ENCODE data around the gene CDCA7L. TPM values are rescaled to one million over a fixed set of nuclear protein-coding genes. Genes with fewer than 3 reads are reported as not detected.
A peak's percentile ranks its signal among the peaks of the same experiment; 100 is the strongest.

Gene CDCA7L
- total RNA-seq (10 to 100 TPM; 24.3 to 47.0 (median 41.0) TPM), polyA plus RNA-seq (10 to 100 TPM; 51.1 to 70.4 TPM), total RNA-seq (46.0 reads per million, percentile 69 among the genes with 10 or more reads in this experiment)

DNA sequence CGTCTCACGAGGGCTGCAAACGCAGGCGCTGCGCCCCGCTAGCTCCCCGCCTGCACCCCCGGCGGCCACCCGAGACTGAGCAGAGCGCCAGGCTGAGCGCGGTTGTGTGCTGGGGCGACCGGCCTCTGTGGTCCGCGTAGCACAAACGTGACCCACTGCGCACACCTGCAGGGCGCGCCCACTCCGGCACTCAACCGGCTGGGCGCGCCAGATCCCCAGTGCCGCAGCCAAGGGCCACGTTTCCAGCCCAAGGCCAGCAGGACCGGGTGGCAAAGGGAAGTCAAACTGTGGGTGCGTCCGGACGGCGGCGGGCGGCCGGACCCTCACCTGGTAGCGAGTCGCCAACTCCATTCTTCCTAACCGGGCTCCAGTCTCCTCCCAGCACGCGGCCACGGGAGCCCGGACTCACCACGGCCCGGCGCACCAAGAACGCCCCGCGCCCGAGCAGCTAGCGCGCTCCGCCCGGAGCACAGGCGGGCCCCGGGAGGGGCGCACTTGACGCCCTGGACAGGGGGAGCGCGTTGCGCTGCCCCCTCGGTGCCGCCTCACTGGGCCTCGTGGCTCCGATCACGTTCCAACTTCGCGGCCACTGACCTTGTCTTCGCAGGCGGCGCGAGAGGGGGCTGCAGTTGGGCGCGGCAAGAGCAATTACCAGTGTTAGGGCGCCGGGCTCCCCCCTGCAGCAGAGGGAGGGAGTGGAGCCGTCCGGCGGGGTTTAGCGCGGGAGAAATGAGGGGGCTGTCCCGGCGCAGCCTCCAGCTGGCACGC lies at the start of gene CDCA7L:
Gene CDCA7L, minus strand, starts transcription at position 446 of the 768 bp plus-strand sequence. Its CDS starts 95 bp downstream, at position 351.
- ATAC-seq (peak; percentile 85), DNase-seq (peak; percentile 40 to 77 (median 66))
- peaks cover 0 to 3% (median 0%) of the 10 kb centered on the region in 3 experiments for H3K36me3 ChIP-seq (ENCODE audit: control insufficient read depth in 2 of 3, insufficient read depth in 3 of 3, low read length in 3 of 3)
- intact Hi-C loops (cut with micrococcal nuclease): loop anchor here (1.0 to 10.0 kb wide), 9 partner anchors 21 to 1162 kb away; partner anchors contain the start of genes HYCC1 (in 1 of the 2), KLHL7 (in 1 of the 2) and TOMM7 (in 1 of the 2)
- H3K27ac Mint-ChIP-seq: peak within 1 kb of the TSS; percentile 60 to 87 (median 75)
- POLR2A ChIA-PET: interaction anchor here (0.6 to 1.2 kb wide), 7 partner anchors 33 to 877 kb away, joined by 3 to 12 read pairs (median 4); partner anchors contain the start of genes SP4 and TOMM7
- peaks cover 0 to 33% of the 10 kb centered on the region in 2 donors for H3K4me1 ChIP-seq (ENCODE audit: control insufficient read depth in 2 of 2, insufficient read depth in 2 of 2, low read length in 2 of 2)
- H3K9me3 ChIP-seq (ENCODE audit: control insufficient read depth in 2 of 3, low read length in 3 of 3): no peaks in the 10 kb centered on the region
- peak within 1 kb of the TSS; percentile 57 for H3K4me3 ChIP-seq (ENCODE audit: low read length)
- H3K36me3 Mint-ChIP-seq: peaks cover 0 to 3% (median 0%) of the 10 kb centered on the region in 5 donors
- peak within 1 kb of the TSS; percentile 56 for H3K27ac ChIP-seq (ENCODE audit: low read depth, low read length)
- H3K4me3 Mint-ChIP-seq: peak within 1 kb of the TSS; percentile 86 to 95 (median 92)
- H3K27me3 Mint-ChIP-seq: peaks cover 0 to 20% (median 0%) of the 10 kb centered on the region in 5 donors
- CTCF ChIA-PET: interaction anchor here (0.5 to 1.0 kb wide), 4 partner anchors 10 to 275 kb away, joined by 3 read pairs; no protein-coding TSS in a partner anchor
- H3K27me3 ChIP-seq (ENCODE audit: control insufficient read depth in 2 of 2, insufficient read depth in 2 of 2, low read length in 2 of 2): no peaks in the 10 kb centered on the region
- no peaks in the 10 kb centered on the region for H3K9me3 Mint-ChIP-seq
- peaks cover 29 to 80% (median 63%) of the 10 kb centered on the region in 7 donors for H3K4me1 Mint-ChIP-seq

GRCh38 chr7:21986096-21986495 lies 40.4 kb upstream of the CDCA7L start:
- Mint-ChIP-seq H3K4me1 (peaks cover 0 to 2% (median 0%) of the 10 kb centered on the region in 7 donors), H3K4me3 (no peak overlapping the region), H3K27me3 (peaks cover 0 to 6% (median 0%) of the 10 kb centered on the region in 5 donors), H3K36me3 (peaks cover 0 to 2% (median 0%) of the 10 kb centered on the region in 5 donors), H3K27ac (no peak overlapping the region), H3K9me3 (no peaks in the 10 kb centered on the region)
- Histone ChIP-seq H3K27ac (ENCODE audit: low read depth, low read length) (no peak overlapping the region), H3K9me3 (ENCODE audit: control insufficient read depth in 2 of 3, low read length in 3 of 3) (no peaks in the 10 kb centered on the region), H3K27me3 (ENCODE audit: control insufficient read depth in 2 of 2, insufficient read depth in 2 of 2, low read length in 2 of 2) (no peaks in the 10 kb centered on the region), H3K4me1 (ENCODE audit: control insufficient read depth in 2 of 2, insufficient read depth in 2 of 2, low read length in 2 of 2) (no peaks in the 10 kb centered on the region), H3K36me3 (ENCODE audit: control insufficient read depth in 2 of 3, insufficient read depth in 3 of 3, low read length in 3 of 3) (no peaks in the 10 kb centered on the region), H3K4me3 (ENCODE audit: low read length) (no peak overlapping the region)
- CTCF ChIA-PET: no interaction called here
- intact Hi-C loops (cut with micrococcal nuclease): no loop called here
- ATAC-seq (no peak), DNase-seq (no peak)
- POLR2A ChIA-PET: no interaction called here

DNA sequence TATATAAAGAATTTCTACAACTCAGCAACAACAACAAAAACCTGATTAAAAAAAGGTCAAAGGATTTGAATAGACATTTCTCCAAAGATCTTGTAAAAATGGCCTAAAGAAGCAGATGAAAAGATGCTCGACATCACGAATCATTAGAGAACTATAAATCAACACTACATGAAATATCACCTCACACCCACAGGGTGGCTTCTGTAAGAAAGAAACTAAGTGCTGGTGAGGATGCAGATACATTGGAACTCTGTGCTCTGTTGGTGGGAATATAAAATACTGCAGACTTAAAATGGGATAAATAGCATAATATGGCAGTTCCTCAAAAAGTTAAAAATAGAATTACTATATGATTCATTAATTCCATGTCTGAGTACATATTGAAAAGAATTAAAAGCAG lies 38.3 kb upstream of the CDCA7L start:
- no peaks in the 10 kb centered on the region for H3K27me3 ChIP-seq (ENCODE audit: control insufficient read depth in 2 of 2, insufficient read depth in 2 of 2, low read length in 2 of 2)
- Mint-ChIP-seq H3K4me3 (no peak overlapping the region), H3K4me1 (peaks cover 0 to 2% (median 0%) of the 10 kb centered on the region in 7 donors), H3K9me3 (no peaks in the 10 kb centered on the region), H3K27ac (no peak overlapping the region), H3K27me3 (peaks cover 0 to 6% (median 0%) of the 10 kb centered on the region in 5 donors), H3K36me3 (no peaks in the 10 kb centered on the region)
- H3K36me3 ChIP-seq (ENCODE audit: control insufficient read depth in 2 of 3, insufficient read depth in 3 of 3, low read length in 3 of 3): no peaks in the 10 kb centered on the region
- DNase-seq (no peak), ATAC-seq (no peak)
- H3K4me1 ChIP-seq (ENCODE audit: control insufficient read depth in 2 of 2, insufficient read depth in 2 of 2, low read length in 2 of 2): no peaks in the 10 kb centered on the region
- ChIA-PET POLR2A (no interaction called here), CTCF (no interaction called here)
- H3K27ac ChIP-seq (ENCODE audit: low read depth, low read length): no peak overlapping the region
- no peaks in the 10 kb centered on the region for H3K9me3 ChIP-seq (ENCODE audit: control insufficient read depth in 2 of 3, low read length in 3 of 3)
- H3K4me3 ChIP-seq (ENCODE audit: low read length): no peak overlapping the region
- intact Hi-C loops (cut with micrococcal nuclease): no loop called here

DNA sequence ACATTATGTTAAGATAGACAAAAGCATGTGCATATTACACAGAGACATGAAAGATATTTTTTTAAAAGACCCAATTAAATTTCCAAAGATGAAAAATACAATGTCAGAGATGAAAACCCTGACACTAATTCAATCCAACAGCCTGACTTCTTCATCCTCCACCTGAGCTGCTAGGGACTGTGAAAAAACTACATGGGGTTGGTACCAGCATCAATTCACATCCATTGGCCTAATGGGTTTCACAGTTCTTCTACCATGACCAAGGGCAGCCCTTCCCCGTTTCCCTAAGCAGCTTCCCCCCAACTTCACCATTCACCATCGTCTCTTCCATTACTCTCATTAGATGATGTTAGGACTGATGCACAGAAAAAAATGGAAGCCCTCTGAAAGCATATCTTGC lies 37.4 kb upstream of the CDCA7L start:
- intact Hi-C loops (cut with micrococcal nuclease): no loop called here
- Histone ChIP-seq H3K4me3 (ENCODE audit: low read length) (no peak overlapping the region), H3K9me3 (ENCODE audit: control insufficient read depth in 2 of 3, low read length in 3 of 3) (no peaks in the 10 kb centered on the region), H3K36me3 (ENCODE audit: control insufficient read depth in 2 of 3, insufficient read depth in 3 of 3, low read length in 3 of 3) (no peaks in the 10 kb centered on the region), H3K27ac (ENCODE audit: low read depth, low read length) (no peak overlapping the region), H3K27me3 (ENCODE audit: control insufficient read depth in 2 of 2, insufficient read depth in 2 of 2, low read length in 2 of 2) (no peaks in the 10 kb centered on the region), H3K4me1 (ENCODE audit: control insufficient read depth in 2 of 2, insufficient read depth in 2 of 2, low read length in 2 of 2) (no peaks in the 10 kb centered on the region)
- peaks cover 0 to 2% (median 0%) of the 10 kb centered on the region in 7 donors for H3K4me1 Mint-ChIP-seq
- H3K27ac Mint-ChIP-seq: no peak overlapping the region
- no peak for DNase-seq
- CTCF ChIA-PET: interaction anchor here (0.7 kb wide), 1 partner anchor 12 kb away, joined by 5 read pairs; no protein-coding TSS in a partner anchor
- no peaks in the 10 kb centered on the region for H3K36me3 Mint-ChIP-seq
- no peak overlapping the region for H3K4me3 Mint-ChIP-seq
- peaks cover 0 to 6% (median 0%) of the 10 kb centered on the region in 5 donors for H3K27me3 Mint-ChIP-seq
- POLR2A ChIA-PET: interaction anchor here (0.6 kb wide), 1 partner anchor 35 kb away, joined by 3 read pairs; no protein-coding TSS in a partner anchor
- no peaks in the 10 kb centered on the region for H3K9me3 Mint-ChIP-seq
- ATAC-seq: no peak

DNA sequence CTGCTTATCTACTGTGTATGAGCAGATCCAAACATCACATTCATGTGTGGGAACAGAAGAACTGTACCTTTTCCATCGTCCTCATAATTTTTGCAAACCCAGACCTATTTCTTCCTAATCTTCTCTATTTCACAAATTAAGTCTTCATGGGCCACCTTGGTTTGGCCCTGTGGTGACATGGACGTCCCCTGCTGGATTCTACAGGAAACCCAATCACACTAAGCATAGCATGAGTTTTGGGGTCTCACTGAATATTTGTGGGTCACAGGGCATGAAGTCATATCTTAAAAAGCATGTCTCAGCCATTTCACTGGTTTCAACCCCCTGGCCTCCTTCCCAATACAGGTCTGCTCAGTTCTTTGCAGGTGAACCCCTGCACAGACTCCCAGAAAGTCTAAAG lies 35.8 kb upstream of the CDCA7L start:
- Histone ChIP-seq H3K27me3 (ENCODE audit: control insufficient read depth in 2 of 2, insufficient read depth in 2 of 2, low read length in 2 of 2) (no peaks in the 10 kb centered on the region), H3K9me3 (ENCODE audit: control insufficient read depth in 2 of 3, low read length in 3 of 3) (no peaks in the 10 kb centered on the region), H3K4me1 (ENCODE audit: control insufficient read depth in 2 of 2, insufficient read depth in 2 of 2, low read length in 2 of 2) (no peaks in the 10 kb centered on the region), H3K27ac (ENCODE audit: low read depth, low read length) (no peak overlapping the region), H3K4me3 (ENCODE audit: low read length) (no peak overlapping the region), H3K36me3 (ENCODE audit: control insufficient read depth in 2 of 3, insufficient read depth in 3 of 3, low read length in 3 of 3) (no peaks in the 10 kb centered on the region)
- DNase-seq (no peak), ATAC-seq (no peak)
- H3K4me3 Mint-ChIP-seq: no peak overlapping the region
- peak overlapping the region in 1 of 9 donors; percentile 17 for H3K27ac Mint-ChIP-seq
- H3K4me1 Mint-ChIP-seq: peaks cover 0 to 2% (median 0%) of the 10 kb centered on the region in 7 donors
- no peaks in the 10 kb centered on the region for H3K36me3 Mint-ChIP-seq
- ChIA-PET POLR2A (no interaction called here), CTCF (no interaction called here)
- H3K27me3 Mint-ChIP-seq: peaks cover 0 to 6% (median 0%) of the 10 kb centered on the region in 5 donors
- intact Hi-C loops (cut with micrococcal nuclease): no loop called here
- no peaks in the 10 kb centered on the region for H3K9me3 Mint-ChIP-seq

- CTCF ChIA-PET: no interaction called here
- Mint-ChIP-seq H3K9me3 (no peaks in the 10 kb centered on the region), H3K4me1 (peaks cover 0 to 2% (median 0%) of the 10 kb centered on the region in 7 donors), H3K4me3 (no peak overlapping the region), H3K27ac (peak overlapping the region in 1 of 9 donors; percentile 17), H3K36me3 (no peaks in the 10 kb centered on the region), H3K27me3 (peaks cover 0 to 6% (median 0%) of the 10 kb centered on the region in 5 donors)
- no peak for ATAC-seq
- Histone ChIP-seq H3K4me3 (ENCODE audit: low read length) (no peak overlapping the region), H3K36me3 (ENCODE audit: control insufficient read depth in 2 of 3, insufficient read depth in 3 of 3, low read length in 3 of 3) (no peaks in the 10 kb centered on the region), H3K4me1 (ENCODE audit: control insufficient read depth in 2 of 2, insufficient read depth in 2 of 2, low read length in 2 of 2) (no peaks in the 10 kb centered on the region), H3K9me3 (ENCODE audit: control insufficient read depth in 2 of 3, low read length in 3 of 3) (no peaks in the 10 kb centered on the region), H3K27ac (ENCODE audit: low read depth, low read length) (no peak overlapping the region), H3K27me3 (ENCODE audit: control insufficient read depth in 2 of 2, insufficient read depth in 2 of 2, low read length in 2 of 2) (no peaks in the 10 kb centered on the region)
- no peak for DNase-seq
- intact Hi-C loops (cut with micrococcal nuclease): no loop called here
- POLR2A ChIA-PET: no interaction called here
Observed at GRCh38 chr7:21980926-21981500, 35.3 kb upstream of the CDCA7L start.
